Measurements from ENCODE around the gene HOXC10. TPM values are rescaled to one million over a fixed set of nuclear protein-coding genes. Genes with fewer than 3 reads are reported as not detected.

Gene HOXC10
- total RNA-seq, 4 donors from 2014 or later = 1.0 TPM; not detected in 3

GRCh38 chr12:53976172-53976822, 8.6 kb upstream of the HOXC10 start:
- H3K4me3 ChIP-seq = no peak overlapping the region
- no peak overlapping the region for H3K27ac ChIP-seq
- H3K9me3 ChIP-seq = peaks cover 0 to 6% (median 0%) of the 10 kb centered on the region in 4 donors
- TF ChIP-seq POLR2A (IDR thresholded peaks at IDR 0.05) (no peak), CTCF (IDR thresholded peaks at IDR 0.05) (no peak)
- H3K27me3 ChIP-seq = peaks cover 0 to 58% of the 10 kb centered on the region in 2 donors
- no peaks in the 10 kb centered on the region for H3K36me3 ChIP-seq
- no peak for DNase-seq
- peaks cover 0 to 34% (median 16%) of the 10 kb centered on the region in 4 donors for H3K4me1 ChIP-seq

- Histone ChIP-seq H3K36me3 (no peaks in the 10 kb centered on the region), H3K27me3 (peaks cover 0 to 56% of the 10 kb centered on the region in 2 donors), H3K27ac (no peak overlapping the region), H3K4me1 (peaks cover 0 to 34% (median 16%) of the 10 kb centered on the region in 4 donors), H3K9me3 (peaks cover 0 to 6% (median 0%) of the 10 kb centered on the region in 4 donors), H3K4me3 (no peak overlapping the region)
- TF ChIP-seq CTCF (IDR thresholded peaks at IDR 0.05) (no peak), POLR2A (IDR thresholded peaks at IDR 0.05) (no peak)
- DNase-seq = no peak
Measured at GRCh38 chr12:53976823-53977595, 7.9 kb upstream of the HOXC10 start.

GRCh38 chr12:53977596-53978445, 7.1 kb upstream of the HOXC10 start:
- H3K4me3 ChIP-seq = peak overlapping the region in 2 of 4 donors; percentile 24 to 29
- peaks cover 0 to 51% of the 10 kb centered on the region in 2 donors for H3K27me3 ChIP-seq
- peaks cover 0 to 34% (median 16%) of the 10 kb centered on the region in 4 donors for H3K4me1 ChIP-seq
- H3K9me3 ChIP-seq = peaks cover 0 to 6% (median 0%) of the 10 kb centered on the region in 4 donors
- no peak for DNase-seq
- no peak for TF ChIP-seq POLR2A (IDR thresholded peaks at IDR 0.05)
- TF ChIP-seq CTCF (IDR thresholded peaks at IDR 0.05) = no peak
- no peaks in the 10 kb centered on the region for H3K36me3 ChIP-seq
- H3K27ac ChIP-seq = peak overlapping the region in 2 of 4 donors; percentile 70

GRCh38 chr12:53978477-53979356, 6.2 kb upstream of the HOXC10 start:
- peak overlapping the region in 2 of 4 donors; percentile 70 for H3K27ac ChIP-seq
- TF ChIP-seq CTCF (IDR thresholded peaks at IDR 0.05) (no peak), POLR2A (IDR thresholded peaks at IDR 0.05) (peak in 1 of 2 donors; percentile 20)

More at GRCh38 chr12:53978477-53979356, 6.2 kb upstream of the HOXC10 start:
- Histone ChIP-seq H3K4me3 (peak overlapping the region in 2 of 4 donors; percentile 24 to 29), H3K4me1 (peaks cover 0 to 32% (median 13%) of the 10 kb centered on the region in 4 donors), H3K36me3 (no peaks in the 10 kb centered on the region), H3K27me3 (peaks cover 0 to 51% of the 10 kb centered on the region in 2 donors), H3K9me3 (peaks cover 0 to under 1% (median 0%) of the 10 kb centered on the region in 4 donors)
- DNase-seq = peak in 2 of 3 donors; percentile 71 to 81
